KMS-11 (cell line): ENCODE data around the gene QSER1.

Experiments
- H2AFZ ChIP-seq: fragments of 200-600 bp; sonication (generic); 2 replicates; pipeline ENCODE4 v1.6.1; 2016; ENCODE audit warnings: antibody characterized with exemption, mixed run types, low read depth
- H3K27ac ChIP-seq: fragments of 200-600 bp; sonication (generic); 2 replicates; pipeline ENCODE4 v1.6.1; 2016; ENCODE audit warnings: mild to moderate bottlenecking, mixed run types
- H3K27me3 ChIP-seq: fragments of 200-600 bp; sonication (generic); 2 replicates; pipeline ENCODE4 v1.6.1; 2017; ENCODE audit warnings: mild to moderate bottlenecking, low read depth, mixed run types, moderate library complexity; ENCODE audit not compliant: insufficient read depth
- H3K36me3 ChIP-seq: fragments of 200-600 bp; sonication (generic); 2 replicates; pipeline ENCODE4 v1.6.1; 2017; ENCODE audit warnings: mild to moderate bottlenecking, mixed run types; ENCODE audit not compliant: insufficient read depth
- H3K4me1 ChIP-seq: fragments of 200-600 bp; sonication (generic); 2 replicates; pipeline ENCODE4 v1.6.1; 2016; ENCODE audit warnings: mild to moderate bottlenecking, low read depth, mixed run types; ENCODE audit not compliant: poor library complexity, severe bottlenecking
- H3K4me2 ChIP-seq: fragments of 200-600 bp; sonication (generic); 2 replicates; pipeline ENCODE4 v1.7.0; 2016; ENCODE audit warnings: mild to moderate bottlenecking, mixed run types
- H3K4me3 ChIP-seq: fragments of 200-600 bp; sonication (generic); IDR thresholded peaks from 2 replicates; pipeline ENCODE4 v1.6.1; 2017; ENCODE audit warnings: low read depth, low read length, mixed read lengths; ENCODE audit not compliant: insufficient read depth
- H3K79me2 ChIP-seq: fragments of 200-600 bp; sonication (generic); 2 replicates; pipeline ENCODE4 v1.6.1; 2016; ENCODE audit warnings: low read depth, mixed run types; ENCODE audit not compliant: insufficient read depth
- H3K9ac ChIP-seq: fragments of 200-600 bp; sonication (generic); 2 replicates; pipeline ENCODE4 v1.6.1; 2016; ENCODE audit warnings: mild to moderate bottlenecking, mixed run types
- H4K20me1 ChIP-seq: fragments of 200-600 bp; sonication (generic); 2 replicates; pipeline ENCODE4 v1.6.1; 2016; ENCODE audit warnings: mild to moderate bottlenecking, mixed run types; ENCODE audit not compliant: insufficient read depth
- TF ChIP-seq, protein P1 (sequence below): fragments of 200-600 bp; sonication (generic); conservative IDR thresholded peaks from 2 replicates; pipeline ENCODE4 v1.6.1; 2017; ENCODE audit warnings: low read depth, mild to moderate bottlenecking, antibody characterized with exemption, low read length, moderate library complexity, mixed read lengths

The QSER1 gene

DNA sequence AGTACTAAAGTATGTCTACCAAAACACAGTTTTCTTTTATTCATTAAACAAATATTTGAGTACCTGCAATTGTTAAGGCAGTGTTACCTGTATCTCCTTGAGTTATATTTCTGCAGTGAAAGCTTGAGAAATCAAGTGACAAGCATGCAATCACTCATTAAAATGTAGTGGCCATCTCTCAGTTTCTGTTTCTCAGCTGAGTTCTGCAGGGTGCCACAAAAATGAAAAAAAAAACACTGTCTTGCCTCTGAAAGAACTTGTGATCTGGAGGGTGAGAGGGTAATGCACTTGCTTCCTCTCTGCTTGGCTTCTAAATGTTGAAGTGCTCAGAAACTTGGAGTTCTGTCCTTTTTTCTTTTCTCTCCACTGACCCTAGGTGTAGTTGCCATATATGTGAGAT is 6.8 kb downstream of the QSER1 start:
- H3K9ac ChIP-seq = no peak overlapping the region

DNA sequence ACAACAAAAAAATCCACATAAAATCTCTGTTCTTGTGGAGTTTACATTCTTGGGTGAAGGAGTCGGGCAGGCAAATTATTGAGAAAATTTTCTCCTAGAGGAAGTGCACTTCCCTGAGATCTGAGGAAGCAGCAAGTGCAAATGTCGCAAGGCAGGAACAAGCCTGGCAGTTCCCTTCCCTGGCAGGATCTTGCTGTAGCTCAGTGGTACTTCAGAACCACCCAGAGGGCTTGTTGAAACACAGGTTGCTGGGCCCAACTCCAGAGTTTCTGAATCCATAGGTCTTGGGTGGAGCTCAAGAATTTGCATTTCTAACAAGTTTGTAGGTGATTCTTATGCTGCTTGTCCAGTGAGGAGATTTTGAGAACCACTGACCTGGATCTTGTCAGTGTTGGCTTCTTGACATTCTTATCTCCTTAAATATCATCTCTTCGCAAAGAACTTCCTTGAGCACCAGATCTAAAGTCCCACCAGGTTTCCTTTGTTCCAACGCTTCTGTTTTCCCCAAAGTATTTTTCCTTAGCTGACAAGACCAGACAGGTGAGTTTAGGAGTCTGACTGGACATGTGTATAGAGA is 9.6 kb downstream of the QSER1 start:
- Histone ChIP-seq H3K4me3 (no peak overlapping the region), H2AFZ (no peak overlapping the region), H3K36me3 (no peaks in the 10 kb centered on the region), H3K27ac (no peak overlapping the region), H3K9ac (no peak overlapping the region), H3K27me3 (no peaks in the 10 kb centered on the region), H4K20me1 (peaks cover 18% of the 10 kb centered on the region), H3K4me1 (peaks cover 26% of the 10 kb centered on the region), H3K79me2 (peaks cover 81% of the 10 kb centered on the region), H3K4me2 (no peak overlapping the region)
- TF ChIP-seq, protein P1, sequence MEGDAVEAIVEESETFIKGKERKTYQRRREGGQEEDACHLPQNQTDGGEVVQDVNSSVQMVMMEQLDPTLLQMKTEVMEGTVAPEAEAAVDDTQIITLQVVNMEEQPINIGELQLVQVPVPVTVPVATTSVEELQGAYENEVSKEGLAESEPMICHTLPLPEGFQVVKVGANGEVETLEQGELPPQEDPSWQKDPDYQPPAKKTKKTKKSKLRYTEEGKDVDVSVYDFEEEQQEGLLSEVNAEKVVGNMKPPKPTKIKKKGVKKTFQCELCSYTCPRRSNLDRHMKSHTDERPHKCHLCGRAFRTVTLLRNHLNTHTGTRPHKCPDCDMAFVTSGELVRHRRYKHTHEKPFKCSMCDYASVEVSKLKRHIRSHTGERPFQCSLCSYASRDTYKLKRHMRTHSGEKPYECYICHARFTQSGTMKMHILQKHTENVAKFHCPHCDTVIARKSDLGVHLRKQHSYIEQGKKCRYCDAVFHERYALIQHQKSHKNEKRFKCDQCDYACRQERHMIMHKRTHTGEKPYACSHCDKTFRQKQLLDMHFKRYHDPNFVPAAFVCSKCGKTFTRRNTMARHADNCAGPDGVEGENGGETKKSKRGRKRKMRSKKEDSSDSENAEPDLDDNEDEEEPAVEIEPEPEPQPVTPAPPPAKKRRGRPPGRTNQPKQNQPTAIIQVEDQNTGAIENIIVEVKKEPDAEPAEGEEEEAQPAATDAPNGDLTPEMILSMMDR = no peak

More for the DNA sequence above, 6.8 kb downstream of the QSER1 start:
- TF ChIP-seq, protein P1 = no peak
- H3K79me2 ChIP-seq = peaks cover 94% of the 10 kb centered on the region
- peak overlapping the region; percentile 31; the same call in 1 of the 2 replicates for H3K27ac ChIP-seq
- no peak overlapping the region for H3K4me3 ChIP-seq
- H3K4me1 ChIP-seq = peaks cover 42% of the 10 kb centered on the region
- H3K27me3 ChIP-seq = no peaks in the 10 kb centered on the region
- H2AFZ ChIP-seq = no peak overlapping the region
- peak overlapping the region; percentile 37 for H3K4me2 ChIP-seq
- peaks cover 24% of the 10 kb centered on the region for H4K20me1 ChIP-seq
- H3K36me3 ChIP-seq = no peaks in the 10 kb centered on the region

DNA sequence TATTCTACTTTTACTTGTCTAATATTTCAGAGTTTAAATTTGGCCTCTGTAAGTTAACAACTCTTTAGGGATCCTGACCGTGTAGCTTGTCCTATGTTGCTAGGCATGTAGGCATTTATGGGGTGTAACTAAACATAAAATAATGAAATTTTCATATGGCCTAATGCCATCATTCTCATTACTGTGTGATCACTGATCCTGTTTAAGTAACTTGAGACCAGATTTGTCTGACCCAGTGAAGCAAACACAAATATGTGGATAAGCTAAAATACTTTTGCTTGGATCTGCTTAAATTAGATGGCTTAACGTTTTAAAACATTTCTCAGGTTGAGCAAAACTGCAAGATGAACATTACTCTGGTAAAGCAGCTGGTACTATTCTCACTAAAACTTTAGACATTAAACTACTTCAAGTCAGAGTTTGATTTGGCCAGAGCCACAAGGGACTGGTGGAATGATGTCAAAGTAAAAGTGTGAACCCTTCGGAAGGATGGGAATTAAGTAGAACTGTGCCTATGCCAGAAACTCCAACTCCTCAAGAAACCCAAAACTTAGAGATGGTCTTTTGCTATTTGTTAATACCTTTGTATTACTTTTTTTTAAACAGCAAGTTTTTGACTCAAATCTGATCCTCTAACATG is 12.5 kb downstream of the QSER1 start:
- no peaks in the 10 kb centered on the region for H3K36me3 ChIP-seq
- H3K9ac ChIP-seq = no peak overlapping the region
- H4K20me1 ChIP-seq = peaks cover under 1% of the 10 kb centered on the region
- TF ChIP-seq, protein P1 = no peak
- H3K27me3 ChIP-seq = no peaks in the 10 kb centered on the region
- H3K4me1 ChIP-seq = peaks cover under 1% of the 10 kb centered on the region
- H3K79me2 ChIP-seq = peaks cover 60% of the 10 kb centered on the region
- H3K4me3 ChIP-seq = no peak overlapping the region
- no peak overlapping the region for H2AFZ ChIP-seq
- H3K27ac ChIP-seq = no peak overlapping the region
- H3K4me2 ChIP-seq = no peak overlapping the region

DNA sequence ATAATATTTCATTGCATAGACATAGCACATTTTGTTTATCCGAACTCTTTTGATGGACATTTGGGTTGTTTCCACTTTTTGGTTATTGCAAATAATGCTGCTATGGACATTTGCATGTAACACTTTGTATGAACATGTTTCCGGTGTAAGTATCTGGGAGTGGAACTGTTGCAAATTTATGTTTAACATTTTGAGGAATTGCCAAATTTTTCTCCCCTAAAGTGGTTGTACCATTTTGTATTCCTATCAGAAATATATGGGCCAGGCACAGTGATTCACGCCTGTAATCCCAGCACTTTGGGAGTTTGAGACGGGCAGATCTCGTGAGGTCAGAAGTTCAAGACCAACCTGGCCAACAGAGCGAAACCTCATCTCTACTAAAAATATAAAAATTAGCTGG is 16.0 kb downstream of the QSER1 start:
- Histone ChIP-seq H2AFZ (no peak overlapping the region), H3K27ac (no peak overlapping the region), H3K27me3 (no peaks in the 10 kb centered on the region), H3K4me1 (no peaks in the 10 kb centered on the region), H3K4me3 (no peak overlapping the region), H3K4me2 (no peak overlapping the region), H3K9ac (no peak overlapping the region), H3K79me2 (peaks cover 27% of the 10 kb centered on the region; the same call in 1 of the 2 replicates), H4K20me1 (no peaks in the 10 kb centered on the region; the same call in 1 of the 2 replicates), H3K36me3 (no peaks in the 10 kb centered on the region)
- TF ChIP-seq, protein P1 = no peak
